Endothelial cell of umbilical vein (primary cell): ENCODE measurements around the gene PDE3B. TPM values are rescaled to one million over a fixed set of nuclear protein-coding genes. Genes with fewer than 3 reads are reported as not detected.

Source experiments
- BruUV-seq: library from RNA; stranded (reverse); fragments of 400-500 nt; replicated peaks from 2 replicates; lab custom pipeline; 2021; lab: Mats Ljungman, UMichigan
- CTCF ChIA-PET: fragments of 300-600, 350-600 bp; sonication (Branson Sonifier 250); formaldehyde crosslinking; loops from one replicate; lab custom pipeline; 2021; ENCODE audit warnings: antibody characterized with exemption, inconsistent platforms; lab: Charles Lee
- POLR2A ChIA-PET: fragments of 300-600, 350-600 bp; sonication (Branson Sonifier 250); formaldehyde crosslinking; loops from one replicate; lab custom pipeline; 2021; ENCODE audit warnings: antibody characterized with exemption, inconsistent platforms; lab: Charles Lee
- DNase-seq: peaks from one replicate; pipeline ENCODE4 v3.0.0-alpha.2; 2011; ENCODE audit warnings: low read depth, low spot score
- FAIRE-seq: peaks from 2 replicates; lab custom pipeline; 2011; peaks lifted over from hg19 to GRCh38; lab: Jason Lieb, UNC
- H2AFZ ChIP-seq: 2 replicates; pipeline ENCODE4 v1.6.0; 2012; ENCODE audit warnings: low read depth, low read length, control low read depth, inconsistent platforms
- H3K27ac ChIP-seq: 2 replicates; pipeline ENCODE4 v1.5.1; 2011; ENCODE audit warnings: low read depth, mild to moderate bottlenecking, control low read depth, low read length, moderate library complexity; ENCODE audit not compliant: insufficient read depth
- H3K27me3 ChIP-seq, 2 experiments: 2 replicates each; pipeline versions ENCODE4 v1.6.0 to v1.6.1; 2011; ENCODE audit warnings: low read length in 2 of 2, mixed read lengths in 1 of 2; ENCODE audit not compliant: control insufficient read depth in 2 of 2, insufficient read depth in 2 of 2
- H3K36me3 ChIP-seq, 2 experiments: 2 replicates in 1 of 2; 3 replicates in 1 of 2; pipeline ENCODE4 v1.5.1; 2011; ENCODE audit warnings: low read length in 2 of 2, mild to moderate bottlenecking in 1 of 2, moderate library complexity in 1 of 2; ENCODE audit not compliant: control insufficient read depth in 2 of 2, insufficient read depth in 2 of 2; ENCODE audit errors: extremely low read depth in 1 of 2
- H3K4me1 ChIP-seq: 3 replicates; pipeline ENCODE4 v1.5.1; 2011; ENCODE audit warnings: mild to moderate bottlenecking, low read length; ENCODE audit not compliant: control insufficient read depth, insufficient read depth; ENCODE audit errors: extremely low read depth
- H3K4me2 ChIP-seq: 2 replicates; pipeline ENCODE4 v1.6.1; 2011; ENCODE audit warnings: low read length, control low read depth, mixed read lengths; ENCODE audit not compliant: insufficient read depth
- H3K4me3 ChIP-seq, 3 experiments: fragments of 200-600 bp in 1 of 3; sonication (generic), shearing (Covaris generic) in 1 of 3; replicated peaks in 1 of 3; 2 replicates each; pipeline ENCODE4 v1.5.1; 2011 to 2016; ENCODE audit warnings: control low read depth in 3 of 3, low read length in 3 of 3, mild to moderate bottlenecking in 2 of 3, inconsistent platforms in 1 of 3, low read depth in 1 of 3, moderate library complexity in 1 of 3; ENCODE audit not compliant: insufficient read depth in 1 of 3
- H3K79me2 ChIP-seq: 2 replicates; pipeline ENCODE4 v1.6.0; 2012; ENCODE audit warnings: low read length, inconsistent platforms; ENCODE audit not compliant: control insufficient read depth, insufficient read depth
- H3K9ac ChIP-seq: replicated peaks from 2 replicates; pipeline ENCODE3; 2011; ENCODE audit warnings: low read length, control low read depth; ENCODE audit not compliant: insufficient read depth; ENCODE audit errors: extremely low read depth
- H3K9me1 ChIP-seq: replicated peaks from 3 replicates; pipeline ENCODE4 v1.6.0; 2011; ENCODE audit warnings: mild to moderate bottlenecking, low read length; ENCODE audit not compliant: control insufficient read depth, insufficient read depth; ENCODE audit errors: extremely low read depth
- H3K9me3 ChIP-seq: replicated peaks from 2 replicates; pipeline ENCODE4 v1.5.1; 2012; ENCODE audit warnings: low read length, inconsistent platforms; ENCODE audit not compliant: control insufficient read depth, insufficient read depth
- H4K20me1 ChIP-seq: replicated peaks from 2 replicates; pipeline ENCODE3; 2011; ENCODE audit warnings: mild to moderate bottlenecking, low read length; ENCODE audit not compliant: control insufficient read depth, insufficient read depth; ENCODE audit errors: extremely low read depth
- CTCF ChIP-seq, 2 donors: IDR thresholded peaks; 1 replicate in 1 of 2; 2 replicates in 1 of 2; pipeline ENCODE4 v1.5.1; 2011; ENCODE audit warnings: low read length in 2 of 2, mild to moderate bottlenecking in 2 of 2, moderate library complexity in 2 of 2, control low read depth in 1 of 2, inconsistent platforms in 1 of 2, low read depth in 1 of 2; ENCODE audit not compliant: insufficient read depth in 1 of 2; ENCODE audit errors: extremely low read depth in 1 of 2
- EZH2 ChIP-seq: IDR thresholded peaks from 2 replicates; pipeline ENCODE4 v1.6.1; 2012; ENCODE audit warnings: borderline replicate concordance, low read depth, mild to moderate bottlenecking, moderate library complexity, low read length, inconsistent platforms; ENCODE audit not compliant: severe bottlenecking
- FOS ChIP-seq: IDR thresholded peaks from 2 replicates; pipeline ENCODE4 v1.6.1; 2011; ENCODE audit warnings: mild to moderate bottlenecking, low read length, moderate library complexity, borderline replicate concordance; ENCODE audit not compliant: insufficient read depth
- JUN ChIP-seq: IDR thresholded peaks from 2 replicates; pipeline ENCODE4 v1.6.1; 2011; ENCODE audit warnings: borderline replicate concordance, low read depth; ENCODE audit not compliant: insufficient read length, insufficient read depth
- MAX ChIP-seq: IDR thresholded peaks from 2 replicates; pipeline ENCODE4 v1.6.1; 2011; ENCODE audit not compliant: insufficient read depth, insufficient read length
- MYC ChIP-seq: IDR thresholded peaks from one replicate; pipeline ENCODE4 v1.6.1; 2011; ENCODE audit warnings: mild to moderate bottlenecking, low read depth, low read length
- POLR2A ChIP-seq: IDR thresholded peaks from 2 replicates; pipeline ENCODE4 v1.6.1; 2012; ENCODE audit warnings: low read depth, mild to moderate bottlenecking, control low read depth, low read length
- POLR2AphosphoS5 ChIP-seq: IDR thresholded peaks from 2 replicates; pipeline ENCODE4 v1.6.1; 2012; ENCODE audit warnings: low read depth, mild to moderate bottlenecking, control low read depth, low read length, moderate library complexity; ENCODE audit not compliant: insufficient read depth
- dilution Hi-C: fragments of 300-500 bp; cut with MboI; formaldehyde crosslinking; loops from one replicate; pipeline ENCODE4 v1.15.0; 2019; ENCODE audit warnings: low sequenced_read_pairs; ENCODE audit not compliant: extremely low pct_ligation_motif_present
- intact Hi-C: fragments of 100-400 bp; cut with micrococcal nuclease; formaldehyde crosslinking; loops from one replicate; pipeline ENCODE4 v1.10.0; 2022
- polyA plus RNA-seq, 4 experiments: library from polyadenylated mRNA; depleted of rRNA in 3 of 4; stranded (reverse) in 3 of 4; unstranded in 1 of 4; fragments of >200 nt; gene quantifications; 2 replicates each; pipeline versions ENCODE4 v1.2.1 to v1.2.3, GENCODE V29; 2011 to 2012; ENCODE audit warnings: missing spikeins in 1 of 4
- total RNA-seq: library from RNA; stranded (reverse); gene quantifications from 2 replicates; pipeline ENCODE4 v1.2.3, GENCODE V29; 2021

Gene PDE3B
- total and polyA plus RNA-seq, 2 donors (not counting 3 experiments of a cell fraction or from before 2014, with no cell fraction given) = 0.26 to 1.9 TPM

- no peaks in the 10 kb centered on the region for H3K79me2 ChIP-seq
- no TSS peak for BruUV-seq
- no peak overlapping the region for H3K9ac ChIP-seq
- TF ChIP-seq EZH2 (no peak), MAX (no peak), POLR2AphosphoS5 (no peak), MYC (no peak), FOS (no peak), POLR2A (no peak), JUN (no peak), CTCF (IDR thresholded peaks at IDR 0.05; ENCODE audit: extremely low read depth in 1 of 2, insufficient read depth in 1 of 2, low read depth in 1 of 2, low read length in 2 of 2) (no peak)
- no peaks in the 10 kb centered on the region for H3K9me1 ChIP-seq
- no peaks in the 10 kb centered on the region for H4K20me1 ChIP-seq
- no peak overlapping the region for H3K27ac ChIP-seq
- H3K4me1 ChIP-seq = no peaks in the 10 kb centered on the region
- no peaks in the 10 kb centered on the region for H3K36me3 ChIP-seq
- ChIA-PET POLR2A (no interaction called here), CTCF (interaction anchor here (3.2 kb wide), 1 partner anchor 52 kb away, joined by 14 read pairs; no protein-coding TSS in a partner anchor)
- no peak overlapping the region for H3K4me3 ChIP-seq
- intact Hi-C loops = no loop called here
- no peak for DNase-seq
- H3K9me3 ChIP-seq = no peaks in the 10 kb centered on the region
- no peak overlapping the region for H2AFZ ChIP-seq
- dilution Hi-C loops = no loop called here
- no peaks in the 10 kb centered on the region for H3K27me3 ChIP-seq
- no peak overlapping the region for H3K4me2 ChIP-seq
- no peak for FAIRE-seq
Measured at GRCh38 chr11:14855890-14856289, 212.3 kb downstream of the PDE3B start.
